Activated CD4-positive, CD25-positive, alpha-beta regulatory T cell treated with anti-CD3 and anti-CD28 coated beads, Interleukin-2, amount 50 U/mL, for 72 hours (primary cell): ENCODE measurements around the gene INPP5A.
"Not testable (repeated sequence)": the region's sequence is repeated elsewhere in the genome, so short reads cannot be mapped to it uniquely, and the experiment has no call there.

Experiments used
- DNase-seq: peaks from one replicate; pipeline ENCODE4 v3.0.0; 2021

INPP5A gene

DNA sequence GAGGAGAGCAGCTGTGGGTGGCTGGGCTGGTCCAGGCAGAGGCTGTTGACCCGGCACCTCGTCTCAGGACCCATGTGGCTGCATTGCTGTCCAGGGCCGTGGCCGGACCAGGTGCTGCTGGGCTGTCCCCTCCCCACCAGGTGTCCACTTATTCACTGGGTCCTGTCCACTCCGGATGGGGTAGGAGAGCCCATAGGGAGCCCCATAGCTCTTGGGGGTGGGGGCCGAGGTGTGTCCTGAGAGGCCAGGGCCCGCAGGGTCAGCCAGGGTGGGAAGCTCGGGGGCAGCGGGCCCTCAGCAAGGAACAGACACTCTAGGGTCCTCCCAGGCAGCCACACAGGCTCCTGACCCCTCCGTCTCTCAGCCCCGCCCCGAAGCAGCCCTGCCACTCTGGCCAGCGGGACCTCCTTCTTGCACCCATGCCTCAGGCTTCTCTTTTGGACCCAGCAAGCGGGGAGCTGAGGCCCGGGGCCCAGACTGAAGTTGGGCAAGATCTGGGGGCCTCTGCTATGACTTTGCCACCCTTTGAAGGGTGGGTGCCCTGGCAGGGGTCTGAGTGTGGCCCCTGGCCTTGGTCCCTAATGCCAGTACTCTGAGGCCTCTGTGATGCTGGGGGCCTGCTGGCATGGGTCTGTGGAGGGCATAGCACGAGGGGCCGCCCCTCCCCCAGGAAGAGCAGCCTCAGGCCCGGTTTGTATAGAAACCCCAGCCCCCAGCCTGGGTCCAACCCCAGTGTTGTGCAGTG lies 162.0 kb downstream of the INPP5A start:
- DNase-seq = no peak

DNA sequence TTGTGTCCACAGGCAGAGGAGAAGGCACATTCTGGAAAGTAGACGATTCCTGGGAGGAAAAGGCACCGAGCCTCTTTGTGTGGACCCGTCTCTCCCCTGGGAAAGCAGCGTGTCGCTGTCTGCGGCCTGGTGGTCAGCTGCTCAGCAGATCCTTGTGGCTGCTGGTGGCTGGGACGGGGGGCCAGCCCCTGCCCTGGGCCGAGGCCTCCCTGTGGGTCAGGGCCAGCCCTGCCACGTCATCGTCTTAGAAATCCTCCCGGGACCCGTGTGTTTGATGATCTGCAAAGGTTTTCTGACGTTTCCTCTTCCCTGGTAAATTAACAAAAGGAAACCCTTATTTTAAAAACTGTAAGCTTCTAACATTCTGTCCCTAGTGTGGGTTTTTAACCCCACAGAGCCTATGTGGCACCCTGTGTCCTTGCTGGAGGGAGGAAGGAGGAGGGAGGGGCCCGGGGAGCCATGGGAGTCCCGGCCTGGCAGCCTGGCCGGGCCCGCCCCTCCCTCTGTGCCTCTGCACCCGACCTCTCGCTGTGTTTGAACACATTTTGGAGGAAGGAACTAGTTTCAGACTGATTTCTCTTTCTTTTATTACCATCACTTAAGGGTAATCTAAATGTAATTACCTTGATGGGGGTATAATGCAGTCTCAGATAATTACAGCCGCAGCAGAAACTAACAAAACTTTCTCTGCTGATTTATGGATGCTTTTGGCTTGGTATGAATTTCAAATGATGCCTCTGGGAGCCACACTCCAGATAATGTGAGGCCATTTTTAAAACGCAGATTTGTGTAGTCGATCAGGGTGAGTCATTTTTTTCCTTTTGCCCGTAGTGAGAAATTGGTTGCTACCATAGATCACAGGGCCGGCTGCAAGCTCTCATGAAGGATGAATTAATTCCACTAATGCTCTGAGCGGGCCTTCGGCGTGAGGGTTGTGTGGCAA lies 162.8 kb downstream of the INPP5A start:
- no peak for DNase-seq

DNA sequence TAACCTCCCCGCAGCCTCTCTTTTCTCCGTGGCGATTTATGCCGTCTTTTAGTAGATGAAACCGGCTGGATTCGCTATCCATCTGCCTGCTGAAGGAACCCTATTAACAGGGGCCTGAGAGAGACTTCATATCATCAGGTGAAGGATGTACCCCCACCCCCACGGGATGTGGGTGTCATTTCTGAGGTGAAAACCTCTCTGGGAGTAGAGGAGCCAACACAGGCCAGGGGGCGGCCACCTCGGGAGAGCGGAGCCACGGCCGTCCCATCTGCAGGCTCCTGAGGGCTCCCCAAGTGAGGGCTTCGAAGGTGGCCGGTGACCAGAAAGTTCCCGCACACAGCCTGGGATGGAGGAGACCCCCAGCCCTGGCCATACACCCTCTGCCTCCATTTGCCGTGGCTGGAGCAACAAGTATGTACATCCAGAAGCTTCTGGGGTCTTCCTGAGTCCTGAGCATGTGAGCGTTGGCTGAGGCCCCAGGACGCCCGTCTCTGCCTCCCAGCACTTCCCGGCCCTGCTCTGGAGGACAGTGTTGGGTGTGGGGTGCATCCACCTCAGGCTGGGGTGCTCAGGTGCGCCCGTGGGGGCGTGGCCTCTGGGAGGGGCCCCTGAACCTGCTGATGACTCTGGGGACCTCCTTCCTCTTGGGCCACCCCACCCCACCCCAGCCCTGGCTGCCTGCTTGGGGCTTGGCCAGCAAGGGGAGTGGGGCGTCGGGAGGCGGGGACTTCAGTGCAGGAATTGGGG lies 163.7 kb downstream of the INPP5A start:
- no peak for DNase-seq

DNA sequence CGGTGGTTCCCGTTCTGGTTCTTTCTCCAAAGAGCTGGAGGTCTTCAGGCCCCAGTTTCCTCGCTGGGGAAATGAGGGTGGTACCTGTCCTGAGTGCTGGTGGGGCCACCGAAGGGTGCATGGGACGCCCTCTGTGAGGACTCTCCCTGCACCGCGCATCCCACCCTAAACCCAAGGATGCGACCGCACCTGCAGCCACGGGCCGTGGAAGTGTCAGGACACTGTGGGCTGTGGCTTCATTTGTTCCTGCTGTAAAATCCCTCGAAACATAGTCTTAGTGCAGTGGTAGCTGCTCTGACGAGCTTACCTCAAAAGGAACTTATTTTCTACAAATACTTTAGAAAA lies 164.2 kb downstream of the INPP5A start:
- DNase-seq = no peak

DNA sequence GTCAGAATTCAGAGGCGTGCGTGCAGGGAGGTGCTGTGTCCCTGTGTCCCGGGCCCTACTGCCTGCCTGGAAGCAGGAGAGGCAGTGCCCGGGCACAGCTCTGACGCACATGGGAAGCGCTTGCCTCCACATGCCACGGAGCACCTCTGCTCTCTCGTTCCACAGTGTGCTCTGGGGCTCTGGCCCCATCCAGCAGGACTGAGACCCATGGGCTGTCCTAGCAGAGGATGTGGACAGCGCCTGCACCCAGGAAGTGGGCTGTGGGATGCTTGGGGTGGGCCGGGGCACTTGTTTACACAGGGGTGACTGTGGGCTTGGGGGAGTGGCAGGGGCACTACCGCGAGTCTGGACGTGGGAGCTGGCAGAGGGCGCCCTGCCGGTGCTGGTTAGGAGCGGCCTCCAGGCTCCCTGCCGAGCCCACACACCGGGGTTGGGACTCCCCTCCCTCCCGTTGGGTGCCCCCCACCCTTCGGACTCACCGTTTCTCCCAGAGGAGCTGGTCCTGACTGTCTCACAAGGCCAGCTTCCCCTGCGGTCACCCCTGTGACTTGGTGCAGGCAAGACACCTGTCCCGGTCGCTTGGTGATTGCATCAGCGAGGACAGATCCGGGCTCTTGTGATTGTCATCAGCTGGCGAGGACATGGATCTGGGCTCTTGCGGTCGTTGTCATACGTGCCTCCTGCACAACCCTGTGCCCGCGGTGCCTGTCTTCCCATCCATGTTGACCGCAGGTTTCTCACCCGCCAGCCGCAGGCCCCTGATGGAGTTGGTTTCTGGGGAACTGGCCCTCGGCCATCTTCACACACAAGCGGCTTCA lies 165.2 kb downstream of the INPP5A start:
- no peak for DNase-seq

DNA sequence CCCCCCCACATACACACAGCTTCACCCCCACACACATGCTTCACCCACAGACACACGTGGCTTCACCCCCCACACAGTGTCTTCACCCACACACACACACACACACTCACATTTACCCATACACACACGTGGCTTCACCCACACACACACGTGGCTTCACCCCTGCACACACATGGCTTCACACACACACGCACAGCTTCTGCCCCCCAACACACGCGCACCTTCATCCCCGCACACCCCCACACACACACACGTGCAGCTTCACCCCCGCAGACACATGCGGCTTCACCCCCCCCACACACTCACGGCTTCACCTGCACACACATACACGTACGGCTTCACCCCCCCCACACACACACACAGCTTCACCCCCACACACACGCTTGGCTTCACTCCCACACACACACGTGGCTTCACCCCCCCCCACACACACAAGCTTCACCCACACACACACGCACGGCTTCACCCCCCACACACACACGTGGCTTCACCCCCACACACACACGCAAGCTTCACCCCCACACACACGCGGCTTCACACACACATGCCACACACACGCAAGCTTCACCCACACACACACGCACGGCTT lies 165.9 kb downstream of the INPP5A start:
- no peak for DNase-seq

DNA sequence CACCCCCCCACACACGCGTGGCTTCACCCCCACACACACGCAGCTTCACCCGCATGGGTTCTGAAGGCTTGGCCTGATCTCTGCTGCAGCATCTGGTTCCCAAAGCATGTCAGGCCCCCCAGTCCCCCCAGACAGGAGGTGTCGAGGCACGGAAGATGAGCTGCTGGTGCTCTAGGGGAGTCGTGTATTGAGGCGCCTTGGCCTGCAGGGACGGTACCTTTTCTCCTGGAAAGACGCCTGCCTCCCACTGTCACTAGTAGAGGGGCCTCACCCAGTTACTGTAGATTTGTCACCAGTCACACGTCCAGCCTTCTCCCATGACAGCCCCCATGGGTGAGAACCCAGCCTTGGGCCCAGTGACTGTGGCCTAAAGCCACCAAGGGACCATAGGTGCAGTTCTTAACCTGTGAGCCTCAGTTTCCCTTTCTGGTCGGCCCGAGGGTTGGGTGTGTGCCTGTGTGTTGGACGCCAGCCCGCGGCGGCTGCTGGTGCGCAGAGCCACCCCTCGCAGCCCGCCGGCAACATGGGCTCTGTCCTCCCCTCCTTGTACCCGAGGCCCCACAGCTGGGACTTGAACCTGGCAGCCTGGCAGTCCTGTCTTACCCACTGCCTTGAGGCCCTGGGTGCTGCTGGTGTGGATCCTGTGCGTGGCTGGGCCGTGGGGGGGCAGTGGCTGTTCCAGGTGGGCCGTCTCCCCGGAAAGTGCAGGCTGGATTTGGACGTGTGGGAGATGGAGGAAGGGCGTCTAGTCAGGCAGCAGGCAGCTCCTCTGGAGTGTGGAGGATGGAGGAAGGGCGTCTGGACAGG lies 166.6 kb downstream of the INPP5A start:
- DNase-seq = no peak

DNA sequence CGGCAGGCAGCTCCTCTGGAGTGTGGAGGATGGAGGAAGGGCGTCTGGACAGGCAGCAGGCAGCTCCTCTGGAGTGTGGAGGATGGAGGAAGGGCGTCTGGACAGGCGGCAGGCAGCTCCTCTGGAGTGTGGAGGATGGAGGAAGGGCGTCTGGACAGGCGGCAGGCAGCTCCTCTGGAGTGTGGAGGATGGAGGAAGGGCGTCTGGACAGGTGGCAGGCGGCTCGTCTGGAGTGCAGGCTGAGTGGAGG lies 167.2 kb downstream of the INPP5A start:
- not testable (repeated sequence) for DNase-seq

DNA sequence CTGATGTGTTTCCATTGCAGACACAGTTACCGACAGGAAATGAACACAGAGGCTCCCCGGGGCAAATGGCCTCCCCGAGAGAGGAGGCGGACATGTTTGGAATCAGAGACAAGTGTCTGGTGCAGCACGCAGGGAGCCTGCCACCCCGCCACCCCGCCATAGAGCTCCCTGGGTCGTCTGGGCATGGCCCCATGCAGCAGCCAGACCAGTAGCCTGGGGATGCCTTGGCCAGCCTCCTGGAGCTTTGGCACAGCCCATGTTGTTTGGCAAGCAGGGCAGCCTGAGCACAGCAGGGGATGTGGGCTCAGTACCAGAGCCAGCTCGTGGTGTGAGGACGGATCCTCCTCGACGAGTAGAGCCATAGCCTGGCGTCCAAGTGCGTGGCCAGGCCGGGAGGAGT lies 167.6 kb downstream of the INPP5A start:
- DNase-seq = no peak

DNA sequence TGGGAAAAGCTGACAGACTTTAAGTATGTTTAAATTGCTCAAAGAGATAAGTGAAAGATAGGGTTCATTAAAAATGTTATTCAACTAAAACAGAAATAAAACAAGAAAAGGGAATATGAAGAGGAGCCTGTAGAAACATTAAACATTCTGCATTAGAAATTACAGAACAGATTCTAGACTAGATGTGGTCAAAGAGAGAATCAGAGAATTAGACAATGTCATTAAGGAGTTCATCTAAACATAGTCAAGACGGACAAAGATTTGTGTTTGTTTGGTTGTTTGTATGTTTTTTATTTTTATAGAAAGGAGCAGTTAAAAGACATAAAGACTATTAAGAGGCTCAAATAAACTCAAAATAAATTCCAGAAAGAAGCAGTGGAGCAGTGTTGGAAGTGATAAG lies 168.4 kb downstream of the INPP5A start:
- no peak for DNase-seq

DNA sequence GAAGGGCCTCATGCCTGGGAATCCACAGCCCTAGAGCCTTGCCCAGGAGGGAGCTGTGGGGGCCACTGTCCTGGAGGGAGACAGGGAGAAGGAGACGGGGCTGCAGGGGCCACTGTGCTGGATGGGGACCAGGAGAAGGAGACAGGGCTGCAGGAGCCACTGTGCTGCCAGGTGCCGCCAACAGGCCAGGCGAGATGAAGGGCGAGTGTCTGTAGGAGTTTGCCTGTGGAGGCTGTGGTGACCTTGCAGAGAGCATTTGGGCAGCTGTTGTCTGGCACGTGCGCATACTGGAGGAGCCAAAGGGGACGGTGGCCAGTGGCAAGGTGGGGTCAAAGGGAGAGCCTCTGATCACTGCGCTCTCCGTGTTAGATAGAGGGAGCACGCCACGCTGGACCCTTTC lies 169.1 kb downstream of the INPP5A start:
- no peak for DNase-seq

DNA sequence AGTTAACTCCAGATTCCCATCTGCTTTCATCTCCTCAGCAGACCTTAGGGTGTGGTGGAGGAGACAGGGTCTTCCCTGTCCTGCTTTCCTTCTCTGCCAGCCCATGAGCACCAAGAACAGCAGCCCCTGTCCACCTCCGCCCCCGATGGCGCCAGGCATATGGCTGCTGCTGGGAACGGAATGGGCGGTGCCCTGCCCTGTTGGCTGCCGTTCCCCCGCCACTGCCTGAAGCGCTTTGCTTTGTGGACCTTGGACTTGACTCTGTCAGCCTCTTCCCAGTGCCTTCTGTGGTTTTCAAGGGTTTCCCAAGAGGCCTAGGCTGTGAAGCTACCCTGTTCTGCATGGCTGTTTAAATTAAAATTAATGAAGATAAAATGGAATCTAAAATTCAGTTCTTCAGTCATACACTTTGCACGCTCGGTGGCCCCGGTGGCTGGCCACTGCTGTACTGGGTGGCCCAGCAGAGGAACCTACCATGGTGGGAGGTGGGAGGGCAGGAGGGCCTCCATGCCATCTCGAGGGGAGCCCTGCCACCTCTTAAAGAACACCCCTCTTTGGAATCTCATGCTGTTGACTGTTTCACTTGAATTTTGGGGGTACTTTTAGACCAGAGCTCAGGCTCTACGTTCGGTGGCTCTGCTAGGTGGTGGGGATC lies 169.7 kb downstream of the INPP5A start:
- DNase-seq = no peak

DNA sequence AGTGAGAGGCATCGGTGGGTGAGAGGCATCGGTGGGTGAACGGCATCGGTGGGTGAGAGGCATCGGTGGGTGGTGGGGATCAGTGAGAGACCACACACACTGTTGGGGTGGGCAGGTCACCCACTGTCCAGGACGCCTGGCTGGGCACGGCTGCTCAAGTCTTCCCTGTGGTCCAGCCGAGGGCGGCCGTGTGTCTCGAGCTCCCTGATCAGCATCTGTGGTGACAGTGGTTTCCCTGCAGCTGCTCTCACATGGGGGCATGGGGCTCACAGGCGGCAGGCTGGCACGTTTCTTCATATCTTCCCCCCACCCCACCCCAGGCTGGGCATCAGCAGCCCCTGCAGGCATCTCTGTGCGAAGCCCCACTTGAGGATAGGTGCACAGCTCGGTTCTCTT lies 170.2 kb downstream of the INPP5A start:
- no peak for DNase-seq

DNA sequence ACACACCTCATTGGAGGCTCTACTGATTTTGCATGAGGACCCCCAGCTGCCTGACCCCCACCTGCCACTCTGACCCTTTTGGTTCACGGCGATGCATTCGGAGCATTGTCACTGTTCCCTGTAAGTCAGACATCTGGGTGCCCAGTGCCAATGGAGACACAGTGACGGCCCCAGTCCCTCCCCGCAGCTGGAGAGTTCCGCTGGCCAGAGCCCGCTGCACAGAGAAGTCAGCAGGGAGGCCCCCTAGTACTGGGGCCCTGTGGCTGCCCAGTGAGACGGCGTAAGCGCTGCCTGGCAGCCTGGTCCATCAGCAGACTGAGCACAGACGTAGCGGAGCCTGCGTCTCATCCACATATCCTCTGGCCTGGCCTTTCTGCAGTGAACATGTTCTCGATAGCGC lies 170.9 kb downstream of the INPP5A start:
- no peak for DNase-seq

DNA sequence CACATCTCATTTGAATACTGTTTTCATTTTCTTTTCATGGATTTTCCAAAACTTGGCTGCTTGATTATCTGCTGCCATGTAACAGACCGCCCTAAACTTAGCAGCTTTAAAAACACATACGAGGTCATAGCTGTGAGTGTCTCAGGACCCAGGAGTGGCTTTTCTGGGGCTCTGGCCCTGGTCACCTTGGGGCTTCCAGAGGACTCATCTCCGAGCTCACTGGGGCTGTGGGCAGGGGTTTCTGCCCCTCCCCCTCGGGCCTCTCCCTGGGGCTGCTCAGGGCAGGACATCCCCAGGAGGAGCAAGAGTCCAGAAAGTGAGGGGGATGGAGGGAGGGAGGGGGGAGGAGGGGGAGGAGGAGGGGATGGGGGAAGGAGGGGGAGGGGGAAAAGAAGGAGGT lies 171.3 kb downstream of the INPP5A start:
- DNase-seq = no peak

DNA sequence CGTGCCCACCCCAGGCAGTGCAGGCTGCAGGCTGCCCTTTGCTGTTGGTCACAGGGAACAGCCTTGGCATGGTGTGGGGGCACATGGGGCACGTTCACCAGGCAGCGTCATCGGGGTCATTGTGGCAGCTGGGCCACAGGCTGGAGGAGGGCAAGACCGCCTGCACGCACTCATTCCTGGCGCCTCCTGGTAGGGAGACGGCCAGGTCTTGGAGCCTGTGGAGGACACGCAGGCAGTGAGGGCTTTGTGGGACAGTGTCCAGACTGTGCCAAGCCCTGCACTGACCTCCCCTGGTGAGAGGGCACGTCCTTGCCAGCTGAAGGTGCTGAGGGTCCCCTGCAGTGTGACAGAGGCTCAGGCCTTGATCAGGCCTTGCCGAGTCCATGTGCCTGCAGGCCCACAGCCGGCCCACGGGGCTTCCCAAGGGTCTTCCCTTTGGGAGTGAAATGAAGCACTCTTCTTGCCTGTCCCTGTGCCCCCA lies 171.9 kb downstream of the INPP5A start:
- no peak for DNase-seq

DNA sequence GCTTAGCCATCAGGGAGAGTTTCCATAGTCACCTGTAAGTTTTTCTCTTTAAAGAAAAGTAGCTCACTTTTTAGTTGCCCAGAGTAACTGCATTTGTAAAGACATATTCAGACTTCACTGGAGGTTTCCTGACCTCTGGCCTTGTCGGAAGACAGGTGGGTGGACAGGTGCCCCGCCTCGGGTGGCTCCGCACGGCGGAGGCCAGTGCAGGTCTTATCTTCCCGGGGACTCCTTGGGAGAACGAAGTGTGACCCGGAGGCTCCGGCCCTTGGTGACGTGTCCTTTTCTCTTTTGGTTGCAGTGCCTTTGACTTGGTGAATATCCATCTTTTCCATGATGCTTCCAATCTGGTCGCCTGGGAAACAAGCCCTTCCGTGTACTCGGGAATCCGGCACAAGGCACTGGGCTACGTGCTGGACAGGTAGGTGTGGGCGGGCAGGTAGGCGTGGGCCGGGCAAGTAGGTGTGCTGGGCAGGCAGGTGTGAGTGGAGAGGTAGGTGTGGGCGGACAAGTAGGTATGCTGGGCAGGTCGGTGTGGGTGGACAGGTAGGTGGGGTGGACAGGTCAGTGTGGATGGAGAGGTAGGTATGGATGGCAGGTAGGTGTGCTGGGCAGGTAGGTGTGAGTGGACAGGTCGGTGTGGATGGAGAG lies 172.6 kb downstream of the INPP5A start:
- no peak for DNase-seq

DNA sequence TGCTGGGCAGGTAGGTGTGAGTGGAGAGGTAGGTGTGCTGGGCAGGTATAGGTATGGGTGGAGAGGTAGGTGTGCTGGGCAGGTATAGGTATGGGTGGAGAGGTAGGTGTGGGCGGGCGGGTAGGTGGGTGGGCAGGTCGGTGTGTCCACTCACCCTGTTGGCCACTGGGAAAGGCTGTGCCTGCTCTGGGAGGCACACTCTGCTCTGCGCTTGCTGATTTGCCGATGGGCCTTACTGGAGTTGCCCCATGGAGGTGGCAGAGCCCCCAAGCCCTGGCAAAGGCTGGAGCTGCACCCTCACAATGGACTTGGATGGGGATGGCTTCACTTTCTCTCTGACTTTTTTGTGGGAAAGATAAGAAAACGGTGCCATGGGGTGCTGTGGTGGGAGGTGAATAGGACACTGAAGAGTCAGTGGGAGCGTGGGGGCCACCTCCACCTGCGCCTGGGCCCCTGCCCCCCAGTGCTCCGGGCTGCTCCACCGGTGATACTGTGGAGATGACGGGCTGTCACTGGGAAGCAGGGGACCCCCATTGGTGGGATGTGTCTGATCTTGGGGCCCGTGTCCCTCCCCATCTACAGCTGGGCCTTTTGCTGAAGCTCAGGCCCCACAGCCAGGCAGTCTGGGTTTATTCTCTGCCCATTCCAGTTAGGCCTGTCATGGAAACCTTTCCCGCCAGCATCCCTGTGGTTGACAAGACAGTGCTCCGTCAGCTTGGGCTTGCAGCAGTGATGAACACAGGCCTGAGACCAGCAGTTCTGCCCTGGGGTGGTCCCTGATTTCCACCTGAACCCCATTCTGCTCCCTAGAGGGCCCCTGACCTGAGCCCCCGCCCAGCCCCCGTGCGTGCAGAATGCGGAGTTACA lies 173.4 kb downstream of the INPP5A start:
- DNase-seq = no peak

DNA sequence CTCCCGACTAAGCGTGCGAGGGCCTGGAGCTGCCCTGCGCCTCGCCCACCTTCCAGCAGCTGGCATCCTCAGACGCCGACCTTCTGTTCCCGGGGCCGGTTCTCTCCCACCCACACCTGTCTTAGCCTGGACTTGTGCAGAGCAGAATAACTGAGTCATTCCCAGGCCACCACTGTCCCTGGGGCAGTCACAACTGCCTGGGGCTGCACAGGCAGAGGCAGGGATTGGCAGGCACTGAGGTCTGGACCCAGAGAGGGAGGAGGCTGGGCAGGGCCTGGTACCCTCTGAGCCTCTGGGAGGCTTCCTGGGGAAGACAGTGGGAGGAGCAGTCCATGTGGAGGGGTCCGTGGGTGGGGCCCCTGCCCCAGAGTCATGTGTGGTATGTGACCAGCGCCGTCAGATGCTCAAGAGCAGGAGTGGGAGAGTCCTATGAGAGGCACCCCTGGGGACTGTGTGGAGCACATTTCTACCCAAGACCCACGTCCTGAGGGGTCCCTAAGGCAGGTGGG lies 174.1 kb downstream of the INPP5A start:
- DNase-seq = no peak
